ENCODE data around the gene EXOC3L1. TPM values are rescaled to one million over a fixed set of nuclear protein-coding genes. Genes with fewer than 3 reads are reported as not detected.

The EXOC3L1 gene
- total RNA-seq, 6 donors from 2014 or later = 4.6 to 20.8 (median 10.8) TPM

GRCh38 chr16:67165121-67166078, 24.5 kb downstream of the EXOC3L1 start:
- TF ChIP-seq EP300 (IDR thresholded peaks at IDR 0.05) (no peak), POLR2AphosphoS5 (IDR thresholded peaks at IDR 0.05) (no peak), POLR2A (IDR thresholded peaks at IDR 0.05) (no peak), CTCF (IDR thresholded peaks at IDR 0.05) (no peak)
- ATAC-seq (ENCODE audit: low FRiP score in 2 of 2) = no peak
- Histone ChIP-seq H3K4me1 (peaks cover 54 to 69% (median 64%) of the 10 kb centered on the region in 4 donors), H3K27ac (peak overlapping the region in 2 of 4 donors; percentile 53 to 54), H3K36me3 (no peaks in the 10 kb centered on the region), H3K9me3 (no peaks in the 10 kb centered on the region), H3K4me3 (peak overlapping the region in 3 of 4 donors; percentile 22 to 45 (median 42)), H3K27me3 (peaks cover 0 to 32% (median 10%) of the 10 kb centered on the region in 4 donors)
- DNase-seq = peak in 1 of 2 donors; percentile 87
- 24 to 25% methylated on average over 6 to 68 of the region's 85 CpGs for WGBS, 2 donors

- Histone ChIP-seq H3K4me1 (peaks cover 48 to 65% (median 60%) of the 10 kb centered on the region in 4 donors), H3K4me3 (peak within 1 kb of the TSS in 3 of 4 donors; percentile 22 to 45 (median 42)), H3K27ac (peak within 1 kb of the TSS in 3 of 4 donors; percentile 46 to 54 (median 53)), H3K9me3 (no peaks in the 10 kb centered on the region), H3K27me3 (peaks cover 0 to 27% (median 10%) of the 10 kb centered on the region in 4 donors), H3K36me3 (no peaks in the 10 kb centered on the region)
- peak in 1 of 2 donors; percentile 66 for ATAC-seq (ENCODE audit: low FRiP score in 2 of 2)
- TF ChIP-seq POLR2A (IDR thresholded peaks at IDR 0.05) (peak in 1 of 4 donors; percentile 69), EP300 (IDR thresholded peaks at IDR 0.05) (no peak)
- peak; percentile 78 to 94 for DNase-seq
- 0% methylated on average over 1 to 2 of the region's 41 CpGs for WGBS, 2 donors
Measured at GRCh38 chr16:67164599-67165061, 25.3 kb downstream of the EXOC3L1 start, which contains the start of gene HSF4. Gene HSF4, plus strand, starts transcription at chr16:67164745. Its CDS starts 67 bp downstream, at chr16:67164812.

- H3K4me1 ChIP-seq = peaks cover 43 to 63% (median 56%) of the 10 kb centered on the region in 4 donors
- TF ChIP-seq EP300 (IDR thresholded peaks at IDR 0.05) (no peak), POLR2AphosphoS5 (IDR thresholded peaks at IDR 0.05) (no peak), POLR2A (IDR thresholded peaks at IDR 0.05) (no peak), CTCF (IDR thresholded peaks at IDR 0.05) (no peak)
- DNase-seq (peak in 1 of 2 donors; percentile 88), ATAC-seq (ENCODE audit: low FRiP score in 2 of 2) (no peak)
- peak overlapping the region in 2 of 4 donors; percentile 46 to 53 for H3K27ac ChIP-seq
- WGBS, 2 donors = 1 to 2% methylated on average over 17 to 34 of the region's 34 CpGs
- peak overlapping the region in 3 of 4 donors; percentile 22 to 45 (median 42) for H3K4me3 ChIP-seq
- H3K36me3 ChIP-seq = no peaks in the 10 kb centered on the region
- peaks cover 0 to 27% (median 10%) of the 10 kb centered on the region in 4 donors for H3K27me3 ChIP-seq
- H3K9me3 ChIP-seq = no peaks in the 10 kb centered on the region
Measured at GRCh38 chr16:67163999-67164558, 25.9 kb downstream of the EXOC3L1 start.

- H3K27ac ChIP-seq = peak overlapping the region in 1 of 4 donors; percentile 46
- WGBS, 2 donors = 9 to 36% methylated on average over 26 to 43 of the region's 99 CpGs
- H3K4me1 ChIP-seq = peaks cover 50 to 70% (median 61%) of the 10 kb centered on the region in 4 donors
- peak in 1 of 2 donors; percentile 92 for DNase-seq
- peak overlapping the region in 3 of 4 donors; percentile 22 to 45 (median 42) for H3K4me3 ChIP-seq
- H3K9me3 ChIP-seq = no peaks in the 10 kb centered on the region
- no peaks in the 10 kb centered on the region for H3K36me3 ChIP-seq
- TF ChIP-seq CTCF (IDR thresholded peaks at IDR 0.05) (peak in 1 of 6 experiments; percentile 2), EP300 (IDR thresholded peaks at IDR 0.05) (no peak)
- no peak for ATAC-seq (ENCODE audit: low FRiP score in 2 of 2)
- peaks cover 0 to 27% (median 10%) of the 10 kb centered on the region in 4 donors for H3K27me3 ChIP-seq
Measured at GRCh38 chr16:67163164-67163998, 26.6 kb downstream of the EXOC3L1 start.
